Superior temporal gyrus (tissue), 1 donor: ENCODE data around the gene GRIA3.
"Not testable (repeated sequence)": the region's sequence is repeated elsewhere in the genome, so short reads cannot be mapped to it uniquely, and the experiment has no call there.

Source experiments
- DNase-seq: peaks from one replicate; pipeline ENCODE4 v3.0.0-alpha.2; 2016; ENCODE audit errors: extremely low spot score

Gene GRIA3

GRCh38 chrX:123272630-123273029 is 88.6 kb downstream of the GRIA3 start:
- DNase-seq, result no peak

GRCh38 chrX:123274796-123275195 is 90.7 kb downstream of the GRIA3 start:
- no peak for DNase-seq

- no peak for DNase-seq
Observed at GRCh38 chrX:123277347-123277746, 93.3 kb downstream of the GRIA3 start.

- no peak for DNase-seq
Observed at GRCh38 chrX:123277821-123278220, 93.7 kb downstream of the GRIA3 start.

GRCh38 chrX:123282241-123282640 is 98.2 kb downstream of the GRIA3 start:
- DNase-seq, result no peak

GRCh38 chrX:123283407-123283806 is 99.3 kb downstream of the GRIA3 start:
- DNase-seq, result not testable (repeated sequence)

GRCh38 chrX:123291623-123292022 is 107.5 kb downstream of the GRIA3 start:
- no peak for DNase-seq

- no peak for DNase-seq
Observed at GRCh38 chrX:123298026-123298425, 113.9 kb downstream of the GRIA3 start.

- DNase-seq, result no peak
Observed at GRCh38 chrX:123303429-123303828, 119.4 kb downstream of the GRIA3 start.

- DNase-seq, result no peak
Observed at GRCh38 chrX:123308658-123309057, 124.6 kb downstream of the GRIA3 start.

- DNase-seq, result no peak
Observed at GRCh38 chrX:123310112-123310511, 126.0 kb downstream of the GRIA3 start.

GRCh38 chrX:123311486-123311885 is 127.4 kb downstream of the GRIA3 start:
- DNase-seq, result no peak

GRCh38 chrX:123313486-123313885 is 129.4 kb downstream of the GRIA3 start:
- no peak for DNase-seq

GRCh38 chrX:123320622-123321021 is 136.5 kb downstream of the GRIA3 start:
- no peak for DNase-seq

GRCh38 chrX:123322536-123322935 is 138.5 kb downstream of the GRIA3 start:
- DNase-seq, result no peak

GRCh38 chrX:123324625-123325024 is 140.5 kb downstream of the GRIA3 start:
- no peak for DNase-seq

- no peak for DNase-seq
Observed at GRCh38 chrX:123330229-123330942, 146.3 kb downstream of the GRIA3 start.

- DNase-seq, result no peak
Observed at GRCh38 chrX:123331349-123331748, 147.3 kb downstream of the GRIA3 start.

- DNase-seq, result no peak
Observed at GRCh38 chrX:123331859-123332258, 147.8 kb downstream of the GRIA3 start.

- no peak for DNase-seq
Observed at GRCh38 chrX:123336666-123337065, 152.6 kb downstream of the GRIA3 start.

GRCh38 chrX:123337886-123338639 is 154.0 kb downstream of the GRIA3 start:
- no peak for DNase-seq

- DNase-seq, result no peak
Observed at GRCh38 chrX:123339221-123339905, 155.3 kb downstream of the GRIA3 start.

- DNase-seq, result no peak
Observed at GRCh38 chrX:123340696-123341095, 156.6 kb downstream of the GRIA3 start.
